ENCODE data around the gene FGD4. TPM values are rescaled to one million over a fixed set of nuclear protein-coding genes. Genes with fewer than 3 reads are reported as not detected.

Gene FGD4
- total RNA-seq, 3 donors from 2014 or later, result 0.16 to 0.33 (median 0.22) TPM

- no peak for ATAC-seq
- Mint-ChIP-seq H3K4me1 (ENCODE audit: low read depth) (peaks cover 36% of the 10 kb centered on the region), H3K9me3 (no peaks in the 10 kb centered on the region), H3K36me3 (ENCODE audit: insufficient read depth) (peaks cover 24% of the 10 kb centered on the region), H3K4me3 (no peak overlapping the region), H3K27me3 (ENCODE audit: low read depth) (no peaks in the 10 kb centered on the region)
- DNase-seq, result no peak
Measured at GRCh38 chr12:32690927-32691326, 291.6 kb downstream of the FGD4 start.

- no peak overlapping the region for H3K4me3 Mint-ChIP-seq
- ATAC-seq, result peak in 1 of 2 donors; percentile 28
- H3K27me3 Mint-ChIP-seq (ENCODE audit: low read depth), result no peaks in the 10 kb centered on the region
- H3K36me3 Mint-ChIP-seq (ENCODE audit: insufficient read depth), result peaks cover 21% of the 10 kb centered on the region
- DNase-seq, result no peak
- H3K4me1 Mint-ChIP-seq (ENCODE audit: low read depth), result peaks cover 35% of the 10 kb centered on the region
- no peaks in the 10 kb centered on the region for H3K9me3 Mint-ChIP-seq
Measured at GRCh38 chr12:32692358-32692757, 293.0 kb downstream of the FGD4 start.

- Mint-ChIP-seq H3K4me3 (no peak overlapping the region), H3K36me3 (ENCODE audit: insufficient read depth) (peaks cover 21% of the 10 kb centered on the region), H3K9me3 (no peaks in the 10 kb centered on the region), H3K27me3 (ENCODE audit: low read depth) (no peaks in the 10 kb centered on the region), H3K4me1 (ENCODE audit: low read depth) (peaks cover 36% of the 10 kb centered on the region)
- ATAC-seq (no peak), DNase-seq (no peak)
Measured at GRCh38 chr12:32693036-32693435, 293.7 kb downstream of the FGD4 start.
